ENCODE measurements around the gene AMBP.
"Not testable (repeated sequence)": the region's sequence is repeated elsewhere in the genome, so short reads cannot be mapped to it uniquely, and the experiment has no call there.

Gene AMBP

DNA sequence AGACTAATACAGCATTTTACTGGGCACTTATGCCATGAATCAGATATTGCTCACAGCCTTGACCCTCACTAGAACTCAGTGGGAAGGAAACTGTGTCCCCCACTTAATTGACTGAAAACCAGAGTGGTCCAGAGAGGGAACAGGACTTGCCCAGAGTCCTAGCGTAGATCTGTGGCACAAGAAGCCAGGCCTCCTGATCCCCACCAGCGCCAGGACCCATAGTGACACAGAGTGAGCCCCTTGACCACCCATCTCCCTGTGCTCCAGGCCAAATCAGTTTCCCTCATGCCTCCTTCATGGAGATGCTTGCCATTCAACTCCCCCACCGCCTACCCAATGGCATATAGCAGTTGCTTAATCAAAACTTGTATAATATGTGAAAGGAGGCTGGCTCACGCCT is 12.7 kb upstream of the AMBP start:
- no peaks in the 10 kb centered on the region for H3K4me1 ChIP-seq (ENCODE audit: control insufficient read depth, insufficient read depth, low read length, poor library complexity, severe bottlenecking)
- no peak for DNase-seq
- H3K4me3 ChIP-seq (ENCODE audit: insufficient read depth, low read depth, low read length, poor library complexity, severe bottlenecking): no peak overlapping the region
- no peaks in the 10 kb centered on the region for H3K9me3 ChIP-seq (ENCODE audit: control insufficient read depth, low read length)
- H3K27ac ChIP-seq (ENCODE audit: insufficient read depth, low read length, poor library complexity, severe bottlenecking): no peak overlapping the region
- no peaks in the 10 kb centered on the region for H3K36me3 ChIP-seq (ENCODE audit: control insufficient read depth, insufficient read depth, low read length)
- peaks cover 2% of the 10 kb centered on the region for H3K27me3 ChIP-seq (replicated peaks; ENCODE audit: control insufficient read depth, insufficient read depth, low read length, poor library complexity, severe bottlenecking)

DNA sequence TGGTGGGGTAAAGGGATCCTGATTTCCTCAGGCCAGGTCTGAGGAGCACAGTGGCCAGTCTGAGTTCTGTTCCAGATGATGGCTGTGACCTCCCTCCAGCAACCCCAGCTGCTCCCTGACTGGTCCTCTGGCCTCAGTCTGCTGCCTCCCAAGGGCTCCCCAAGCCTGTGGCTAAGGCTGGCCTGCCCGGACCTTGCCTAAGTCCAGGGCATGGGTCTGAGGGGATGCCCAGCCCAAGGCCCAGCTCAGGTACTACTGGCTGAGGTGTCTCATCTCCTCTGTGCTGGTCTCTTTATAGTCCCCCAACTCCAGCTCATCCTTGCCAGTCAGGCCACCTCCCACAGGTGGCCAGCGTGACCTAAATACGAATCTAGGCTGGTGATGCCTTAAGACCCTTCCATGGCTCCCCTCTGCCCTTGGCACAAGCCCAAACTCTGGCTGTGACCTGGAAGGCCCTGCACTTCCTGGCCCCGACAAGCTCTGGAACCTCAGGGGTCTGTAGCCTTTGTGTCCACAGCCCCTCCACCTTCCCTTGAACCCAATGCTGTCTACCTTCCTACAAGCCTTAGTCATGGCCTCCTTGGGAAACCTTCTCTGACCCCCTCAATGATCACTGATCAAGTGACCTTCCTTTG is 11.2 kb upstream of the AMBP start:
- Histone ChIP-seq H3K27ac (ENCODE audit: insufficient read depth, low read length, poor library complexity, severe bottlenecking) (no peak overlapping the region), H3K36me3 (ENCODE audit: control insufficient read depth, insufficient read depth, low read length) (no peaks in the 10 kb centered on the region), H3K27me3 (replicated peaks; ENCODE audit: control insufficient read depth, insufficient read depth, low read length, poor library complexity, severe bottlenecking) (no peaks in the 10 kb centered on the region), H3K4me3 (ENCODE audit: insufficient read depth, low read depth, low read length, poor library complexity, severe bottlenecking) (no peak overlapping the region), H3K9me3 (ENCODE audit: control insufficient read depth, low read length) (no peaks in the 10 kb centered on the region), H3K4me1 (ENCODE audit: control insufficient read depth, insufficient read depth, low read length, poor library complexity, severe bottlenecking) (no peaks in the 10 kb centered on the region)
- DNase-seq: no peak

DNA sequence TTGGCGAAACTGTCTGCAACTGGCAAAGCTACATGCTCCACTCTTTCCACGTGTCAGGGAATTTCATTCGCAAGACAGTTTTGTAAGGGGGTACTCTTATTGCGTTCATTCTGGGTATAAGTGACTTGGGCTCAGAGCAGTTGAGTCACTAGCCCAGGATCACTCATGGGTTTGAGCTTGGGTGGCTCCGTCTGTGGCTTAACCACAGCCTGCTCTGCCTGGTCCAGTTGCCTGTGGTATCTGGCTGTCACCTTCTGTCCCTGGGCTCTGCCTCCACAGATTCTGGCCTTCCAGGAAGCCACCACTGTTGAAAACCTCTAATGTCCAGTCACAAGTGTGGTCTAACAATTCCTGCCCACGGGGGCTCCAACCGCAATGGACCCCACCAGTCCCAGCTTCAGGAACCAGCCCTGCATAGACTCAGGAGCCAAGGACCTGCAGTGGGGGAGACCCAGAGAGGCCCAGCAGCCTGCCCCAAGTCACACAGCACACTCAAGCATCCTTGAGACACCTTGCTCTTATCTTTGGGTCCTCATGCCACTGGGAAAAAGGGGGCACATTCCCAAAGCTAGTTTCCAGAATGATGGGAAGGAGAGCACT is 10.6 kb upstream of the AMBP start:
- H3K27me3 ChIP-seq (replicated peaks; ENCODE audit: control insufficient read depth, insufficient read depth, low read length, poor library complexity, severe bottlenecking): no peaks in the 10 kb centered on the region

DNA sequence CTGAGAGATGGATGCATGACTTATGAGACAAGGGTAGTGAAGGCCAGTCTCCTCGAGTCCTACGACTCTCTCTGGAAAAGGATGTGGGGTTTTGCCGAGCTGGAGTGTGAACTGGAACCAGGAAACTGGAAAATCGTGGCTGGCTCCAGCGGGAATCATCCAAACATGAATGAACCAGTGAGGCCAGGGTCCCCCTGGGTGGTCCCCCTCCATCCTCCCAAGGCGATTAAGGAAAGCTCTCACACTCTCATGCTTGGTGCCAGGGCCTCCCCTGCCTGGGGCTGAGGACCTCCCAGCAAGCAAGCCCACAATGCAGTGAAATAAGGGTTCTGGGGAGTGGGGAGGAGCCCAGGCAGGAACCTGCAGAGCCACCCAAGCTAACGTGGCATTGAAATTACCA is 9.6 kb upstream of the AMBP start:
- no peak for DNase-seq
- Histone ChIP-seq H3K9me3 (ENCODE audit: control insufficient read depth, low read length) (no peaks in the 10 kb centered on the region), H3K36me3 (ENCODE audit: control insufficient read depth, insufficient read depth, low read length) (no peaks in the 10 kb centered on the region), H3K27ac (ENCODE audit: insufficient read depth, low read length, poor library complexity, severe bottlenecking) (no peak overlapping the region), H3K4me1 (ENCODE audit: control insufficient read depth, insufficient read depth, low read length, poor library complexity, severe bottlenecking) (no peaks in the 10 kb centered on the region), H3K4me3 (ENCODE audit: insufficient read depth, low read depth, low read length, poor library complexity, severe bottlenecking) (no peak overlapping the region), H3K27me3 (replicated peaks; ENCODE audit: control insufficient read depth, insufficient read depth, low read length, poor library complexity, severe bottlenecking) (no peaks in the 10 kb centered on the region)

More for the DNA sequence above, 10.6 kb upstream of the AMBP start:
- no peaks in the 10 kb centered on the region for H3K4me1 ChIP-seq (ENCODE audit: control insufficient read depth, insufficient read depth, low read length, poor library complexity, severe bottlenecking)
- no peaks in the 10 kb centered on the region for H3K9me3 ChIP-seq (ENCODE audit: control insufficient read depth, low read length)
- no peak for DNase-seq
- H3K36me3 ChIP-seq (ENCODE audit: control insufficient read depth, insufficient read depth, low read length): no peaks in the 10 kb centered on the region
- H3K4me3 ChIP-seq (ENCODE audit: insufficient read depth, low read depth, low read length, poor library complexity, severe bottlenecking): no peak overlapping the region
- no peak overlapping the region for H3K27ac ChIP-seq (ENCODE audit: insufficient read depth, low read length, poor library complexity, severe bottlenecking)

DNA sequence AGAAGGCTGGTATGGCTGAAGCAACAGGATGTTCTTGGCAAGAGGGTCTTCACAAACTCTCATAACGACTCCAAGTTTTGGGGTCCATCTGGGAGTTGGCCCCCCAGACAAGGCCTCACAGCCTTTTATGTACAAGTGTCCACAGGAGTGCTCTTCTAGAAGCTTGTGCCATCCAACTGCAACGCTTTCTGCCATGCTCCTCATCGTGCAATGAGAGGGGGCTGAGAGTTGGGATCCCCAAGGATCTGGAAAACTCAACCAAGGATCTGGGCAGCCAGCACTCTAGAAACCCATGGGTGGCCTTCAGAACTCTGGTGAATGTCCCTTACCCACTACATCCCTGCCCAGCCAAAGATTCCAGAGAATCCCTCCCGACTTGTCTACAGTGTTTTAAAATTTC is 8.5 kb upstream of the AMBP start:
- Histone ChIP-seq H3K27me3 (replicated peaks; ENCODE audit: control insufficient read depth, insufficient read depth, low read length, poor library complexity, severe bottlenecking) (no peaks in the 10 kb centered on the region), H3K4me1 (ENCODE audit: control insufficient read depth, insufficient read depth, low read length, poor library complexity, severe bottlenecking) (no peaks in the 10 kb centered on the region), H3K9me3 (ENCODE audit: control insufficient read depth, low read length) (no peaks in the 10 kb centered on the region), H3K4me3 (ENCODE audit: insufficient read depth, low read depth, low read length, poor library complexity, severe bottlenecking) (no peak overlapping the region), H3K27ac (ENCODE audit: insufficient read depth, low read length, poor library complexity, severe bottlenecking) (no peak overlapping the region), H3K36me3 (ENCODE audit: control insufficient read depth, insufficient read depth, low read length) (no peaks in the 10 kb centered on the region)
- no peak for DNase-seq

DNA sequence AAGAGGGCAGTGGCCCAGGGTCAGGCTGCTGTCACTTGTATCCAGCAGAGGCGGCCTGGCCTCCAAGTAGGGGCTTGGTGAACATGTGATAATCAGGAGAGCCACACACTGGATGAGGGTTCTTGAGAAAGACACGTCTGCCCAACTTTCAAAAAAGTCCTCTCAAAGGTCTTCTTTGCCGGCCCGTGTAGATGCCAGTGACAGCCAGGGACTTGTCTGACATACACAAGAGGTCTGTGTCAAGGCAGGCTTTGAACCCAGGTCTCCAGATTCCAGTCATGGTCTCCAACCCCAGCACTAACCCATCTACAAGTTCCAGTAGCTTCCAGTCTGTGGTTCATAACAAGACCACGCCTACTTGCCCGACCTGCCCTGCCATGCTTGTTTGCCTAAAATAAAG is 7.9 kb upstream of the AMBP start:
- Histone ChIP-seq H3K9me3 (ENCODE audit: control insufficient read depth, low read length) (no peaks in the 10 kb centered on the region), H3K27me3 (replicated peaks; ENCODE audit: control insufficient read depth, insufficient read depth, low read length, poor library complexity, severe bottlenecking) (no peaks in the 10 kb centered on the region)
- no peak for DNase-seq

DNA sequence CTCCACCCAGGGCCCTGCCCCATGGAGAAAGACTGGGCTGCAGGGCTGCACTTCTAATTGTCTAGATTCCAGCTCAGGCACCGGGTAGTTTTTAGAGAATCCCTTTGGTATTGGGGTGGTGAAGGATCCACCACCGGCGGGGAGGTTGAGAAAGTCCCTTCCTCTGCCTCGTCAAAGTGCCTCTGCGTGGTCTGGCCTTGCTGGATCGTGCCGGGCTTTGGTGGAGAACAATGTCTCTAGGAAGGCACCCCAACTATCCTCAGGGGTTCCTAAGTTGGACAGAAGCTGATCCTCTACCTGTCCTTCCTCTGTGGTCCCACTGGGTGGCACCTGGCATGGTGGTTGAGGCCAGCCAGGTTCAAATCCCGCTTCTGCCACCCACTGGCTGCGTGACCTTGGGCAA is 7.3 kb upstream of the AMBP start:
- DNase-seq: no peak
- Histone ChIP-seq H3K4me1 (ENCODE audit: control insufficient read depth, insufficient read depth, low read length, poor library complexity, severe bottlenecking) (no peaks in the 10 kb centered on the region), H3K9me3 (ENCODE audit: control insufficient read depth, low read length) (no peaks in the 10 kb centered on the region), H3K27ac (ENCODE audit: insufficient read depth, low read length, poor library complexity, severe bottlenecking) (no peak overlapping the region), H3K4me3 (ENCODE audit: insufficient read depth, low read depth, low read length, poor library complexity, severe bottlenecking) (no peak overlapping the region), H3K36me3 (ENCODE audit: control insufficient read depth, insufficient read depth, low read length) (no peaks in the 10 kb centered on the region), H3K27me3 (replicated peaks; ENCODE audit: control insufficient read depth, insufficient read depth, low read length, poor library complexity, severe bottlenecking) (no peaks in the 10 kb centered on the region)

More for the DNA sequence above, 7.9 kb upstream of the AMBP start:
- Histone ChIP-seq H3K36me3 (ENCODE audit: control insufficient read depth, insufficient read depth, low read length) (no peaks in the 10 kb centered on the region), H3K4me3 (ENCODE audit: insufficient read depth, low read depth, low read length, poor library complexity, severe bottlenecking) (no peak overlapping the region), H3K27ac (ENCODE audit: insufficient read depth, low read length, poor library complexity, severe bottlenecking) (no peak overlapping the region), H3K4me1 (ENCODE audit: control insufficient read depth, insufficient read depth, low read length, poor library complexity, severe bottlenecking) (no peaks in the 10 kb centered on the region)

DNA sequence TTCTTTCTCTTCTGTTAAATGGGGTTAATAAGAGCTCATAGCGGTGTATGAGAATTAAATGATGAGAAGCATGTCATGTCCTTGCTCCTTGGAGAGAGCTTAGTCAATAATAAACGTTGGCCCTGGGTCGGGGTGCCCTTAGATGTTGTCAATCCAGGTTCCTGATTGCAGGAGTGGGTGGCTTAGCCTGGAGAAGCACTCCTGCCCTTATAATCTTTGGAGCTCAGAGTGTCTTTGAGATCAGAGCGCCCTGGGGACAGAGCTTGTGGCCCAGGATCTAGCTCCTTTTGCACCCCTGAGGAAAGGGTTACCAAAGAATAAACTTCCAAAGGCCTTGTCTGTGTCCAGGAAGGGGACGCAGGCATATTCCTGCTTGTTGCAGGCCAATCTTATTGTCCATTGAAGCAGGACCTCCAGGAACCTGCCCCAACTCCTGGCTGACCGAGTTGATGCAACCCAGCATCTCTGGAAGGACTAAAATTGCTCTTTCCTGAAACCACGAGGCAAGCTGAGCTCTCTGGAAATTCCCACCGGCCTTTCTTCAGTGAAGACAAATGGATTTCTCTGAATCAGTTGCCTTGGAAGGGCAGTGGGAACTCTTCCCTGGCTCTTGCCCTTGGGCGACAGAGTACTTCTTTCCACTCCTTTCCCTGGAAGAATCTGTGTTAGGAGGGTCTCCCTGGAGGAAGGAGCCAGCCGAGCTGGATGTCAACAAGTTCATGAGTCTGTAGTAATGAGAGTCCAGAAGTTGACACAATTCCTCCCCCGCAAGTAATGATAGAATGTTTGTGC is 6.4 kb upstream of the AMBP start:
- DNase-seq: no peak
- Histone ChIP-seq H3K4me1 (ENCODE audit: control insufficient read depth, insufficient read depth, low read length, poor library complexity, severe bottlenecking) (no peaks in the 10 kb centered on the region), H3K4me3 (ENCODE audit: insufficient read depth, low read depth, low read length, poor library complexity, severe bottlenecking) (no peak overlapping the region), H3K36me3 (ENCODE audit: control insufficient read depth, insufficient read depth, low read length) (no peaks in the 10 kb centered on the region), H3K27ac (ENCODE audit: insufficient read depth, low read length, poor library complexity, severe bottlenecking) (no peak overlapping the region), H3K9me3 (ENCODE audit: control insufficient read depth, low read length) (no peaks in the 10 kb centered on the region), H3K27me3 (replicated peaks; ENCODE audit: control insufficient read depth, insufficient read depth, low read length, poor library complexity, severe bottlenecking) (no peaks in the 10 kb centered on the region)

DNA sequence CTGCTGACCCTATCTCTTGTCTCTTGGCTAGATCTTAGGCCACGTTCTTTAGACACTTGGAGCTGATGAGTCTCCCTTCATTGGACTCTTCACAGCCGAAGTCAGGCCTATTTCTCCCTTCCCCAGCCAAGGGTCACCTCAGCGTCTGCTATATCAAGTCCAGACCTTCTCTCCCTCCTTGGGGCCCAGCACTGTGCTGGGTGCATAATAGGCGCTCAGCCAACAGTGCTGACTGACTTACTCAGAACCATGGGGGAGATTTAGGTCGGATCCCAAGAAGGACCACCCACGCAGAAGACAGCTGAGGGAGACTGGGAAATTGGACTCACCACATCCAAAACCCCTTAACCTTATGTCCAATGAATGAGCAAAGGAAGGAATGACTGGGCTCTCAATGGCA is 5.6 kb upstream of the AMBP start:
- Histone ChIP-seq H3K27me3 (replicated peaks; ENCODE audit: control insufficient read depth, insufficient read depth, low read length, poor library complexity, severe bottlenecking) (peaks cover 3% of the 10 kb centered on the region), H3K9me3 (ENCODE audit: control insufficient read depth, low read length) (no peaks in the 10 kb centered on the region), H3K36me3 (ENCODE audit: control insufficient read depth, insufficient read depth, low read length) (no peaks in the 10 kb centered on the region), H3K4me3 (ENCODE audit: insufficient read depth, low read depth, low read length, poor library complexity, severe bottlenecking) (no peak overlapping the region), H3K4me1 (ENCODE audit: control insufficient read depth, insufficient read depth, low read length, poor library complexity, severe bottlenecking) (no peaks in the 10 kb centered on the region), H3K27ac (ENCODE audit: insufficient read depth, low read length, poor library complexity, severe bottlenecking) (no peak overlapping the region)
- DNase-seq: no peak

DNA sequence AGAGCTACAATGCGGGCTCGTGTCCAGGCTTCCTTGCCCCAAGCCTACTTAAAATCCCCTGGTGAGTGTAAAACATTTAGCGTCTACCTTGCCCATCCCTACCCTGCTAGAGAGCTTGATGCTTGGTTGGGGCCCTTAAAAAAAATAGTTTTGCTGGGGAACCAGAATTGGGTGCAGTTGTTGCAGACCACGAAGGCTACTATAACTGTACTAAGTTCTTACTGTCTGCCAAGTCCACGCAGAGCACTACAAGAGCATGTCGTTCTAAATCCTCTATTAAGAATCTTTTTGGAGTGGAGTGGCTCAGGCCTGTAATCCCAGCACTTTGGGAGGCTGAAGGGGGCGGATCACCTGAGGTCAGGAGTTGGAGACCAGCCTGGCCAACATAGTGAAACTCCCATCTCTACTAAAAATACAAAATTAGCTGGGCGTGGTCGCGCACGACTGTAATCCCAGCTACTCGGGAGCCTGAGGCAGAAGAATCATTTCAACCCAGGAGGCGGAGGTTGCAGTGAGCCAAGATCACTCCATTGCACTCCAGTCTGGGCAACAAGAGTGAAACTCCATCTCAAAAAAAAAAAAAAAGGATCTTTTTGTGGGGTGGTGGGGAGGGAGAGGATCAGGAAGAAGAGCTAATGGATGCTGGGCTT is 4.8 kb upstream of the AMBP start:
- not testable (repeated sequence) for H3K36me3 ChIP-seq (ENCODE audit: control insufficient read depth, insufficient read depth, low read length); H3K27ac ChIP-seq (ENCODE audit: insufficient read depth, low read length, poor library complexity, severe bottlenecking); H3K4me1 ChIP-seq (ENCODE audit: control insufficient read depth, insufficient read depth, low read length, poor library complexity, severe bottlenecking); H3K9me3 ChIP-seq (ENCODE audit: control insufficient read depth, low read length); H3K27me3 ChIP-seq (replicated peaks; ENCODE audit: control insufficient read depth, insufficient read depth, low read length, poor library complexity, severe bottlenecking); DNase-seq; H3K4me3 ChIP-seq (ENCODE audit: insufficient read depth, low read depth, low read length, poor library complexity, severe bottlenecking)
